Measurements from ENCODE around the gene AIFM1.

Gene AIFM1

DNA sequence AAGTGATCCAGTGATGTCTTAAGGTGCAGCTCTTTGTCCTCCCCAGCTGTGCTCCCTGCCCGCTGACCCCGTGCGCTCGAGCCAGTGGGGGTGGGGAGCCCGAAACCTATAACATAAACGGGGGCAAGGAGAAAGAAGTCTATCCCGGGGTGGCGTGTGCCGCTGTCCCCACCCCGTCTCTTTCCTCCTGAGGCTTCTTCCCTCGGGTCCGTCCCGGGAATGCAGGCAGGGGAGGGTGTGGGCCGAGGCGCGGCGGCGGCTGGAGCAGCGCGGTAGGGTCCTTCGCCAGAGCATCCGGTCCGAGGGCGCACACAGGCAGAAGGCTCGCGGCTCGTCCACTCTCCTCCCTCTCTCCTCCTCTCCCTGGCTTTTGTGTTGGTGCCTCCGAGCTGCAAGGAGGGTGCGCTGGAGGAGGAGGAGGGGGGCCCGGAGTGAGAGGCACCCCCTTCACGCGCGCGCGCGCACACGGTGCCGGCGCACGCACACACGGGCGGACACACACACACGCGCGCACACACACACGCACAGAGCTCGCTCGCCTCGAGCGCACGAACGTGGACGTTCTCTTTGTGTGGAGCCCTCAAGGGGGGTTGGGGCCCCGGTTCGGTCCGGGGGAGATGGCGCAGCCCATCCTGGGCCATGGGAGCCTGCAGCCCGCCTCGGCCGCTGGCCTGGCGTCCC lies 5.9 kb upstream of the AIFM1 start, which contains the start of gene RAB33A:
TSS of gene RAB33A (plus strand) at position 517 of the 681 bp plus-strand sequence. CDS start at position 618, 101 bp downstream.
- DNase-seq (ENCODE audit: low read depth, low spot score): no peak
- H3K27ac ChIP-seq: no peak within 1 kb of the TSS

DNA sequence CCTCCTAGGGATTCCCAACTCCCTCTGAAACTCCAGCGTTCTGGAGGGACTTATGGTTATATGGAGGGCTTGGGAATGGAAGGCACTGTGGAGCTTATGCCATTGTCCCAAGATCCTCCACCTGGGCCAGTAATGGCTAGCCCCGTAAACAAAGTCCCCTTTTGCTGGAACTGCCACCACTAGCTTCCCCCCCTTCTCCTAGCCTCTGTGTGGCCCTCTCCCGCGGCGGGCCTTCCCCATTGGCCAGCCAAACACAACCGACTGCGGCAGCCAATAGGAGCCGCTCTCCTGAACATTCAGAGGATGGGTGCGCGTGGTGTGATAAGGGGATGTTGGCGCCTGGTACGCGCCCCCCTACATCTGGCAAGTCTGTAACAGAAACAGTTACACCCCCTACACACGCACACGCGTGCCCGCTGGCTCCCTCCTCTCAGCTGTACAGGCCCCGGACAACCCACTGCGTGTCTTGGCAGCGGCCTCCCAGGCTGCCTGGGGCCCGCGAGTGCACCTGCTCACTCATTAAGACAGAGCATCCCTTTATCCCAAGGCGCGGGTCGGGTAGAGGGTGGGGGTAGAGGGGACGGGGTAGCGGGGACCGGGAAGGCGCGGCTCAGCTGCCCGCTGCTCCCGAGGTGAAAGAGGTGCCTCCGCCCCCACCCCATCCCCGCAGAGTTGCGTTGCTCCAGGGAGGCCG lies 5.3 kb upstream of the AIFM1 start:
- no peak overlapping the region for H3K27ac ChIP-seq
- DNase-seq (ENCODE audit: low read depth, low spot score): no peak

DNA sequence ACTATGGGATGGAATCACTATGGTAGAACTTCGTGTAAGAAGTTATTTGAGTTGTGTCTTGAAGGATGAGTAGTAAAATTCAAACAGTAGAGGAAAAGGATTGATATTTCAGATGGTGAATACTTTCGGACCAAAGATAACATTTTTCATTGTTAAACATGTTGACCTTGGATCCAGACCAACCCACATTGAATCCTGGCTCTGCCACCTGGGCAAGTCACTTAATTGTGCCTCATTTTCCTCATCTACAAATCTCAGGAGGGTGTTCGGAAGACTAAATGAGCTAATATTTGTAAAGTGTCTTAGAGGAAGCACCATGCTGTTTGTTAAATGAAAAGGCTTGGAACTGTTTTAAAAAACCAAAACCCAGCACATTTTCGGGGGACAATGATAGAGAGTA lies 1.4 kb upstream of the AIFM1 start:
- no peak overlapping the region for H3K27ac ChIP-seq
- DNase-seq (ENCODE audit: low read depth, low spot score): no peak

DNA sequence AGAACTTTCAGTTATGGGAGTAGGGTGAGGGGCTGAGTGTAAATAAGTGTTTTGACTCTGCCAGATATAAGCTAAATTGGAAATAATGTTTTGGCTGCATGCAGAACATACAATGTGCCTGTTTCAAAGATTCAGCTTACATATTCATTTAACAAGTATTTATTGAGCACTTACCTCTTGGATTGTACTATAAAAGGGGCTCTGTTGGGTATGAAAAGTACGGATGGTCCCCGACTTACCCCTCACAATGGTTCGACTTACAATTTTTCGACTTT lies 799 bp upstream of the AIFM1 start:
- no peak for DNase-seq (ENCODE audit: low read depth, low spot score)
- H3K27ac ChIP-seq: peak overlapping the region; percentile 71

DNA sequence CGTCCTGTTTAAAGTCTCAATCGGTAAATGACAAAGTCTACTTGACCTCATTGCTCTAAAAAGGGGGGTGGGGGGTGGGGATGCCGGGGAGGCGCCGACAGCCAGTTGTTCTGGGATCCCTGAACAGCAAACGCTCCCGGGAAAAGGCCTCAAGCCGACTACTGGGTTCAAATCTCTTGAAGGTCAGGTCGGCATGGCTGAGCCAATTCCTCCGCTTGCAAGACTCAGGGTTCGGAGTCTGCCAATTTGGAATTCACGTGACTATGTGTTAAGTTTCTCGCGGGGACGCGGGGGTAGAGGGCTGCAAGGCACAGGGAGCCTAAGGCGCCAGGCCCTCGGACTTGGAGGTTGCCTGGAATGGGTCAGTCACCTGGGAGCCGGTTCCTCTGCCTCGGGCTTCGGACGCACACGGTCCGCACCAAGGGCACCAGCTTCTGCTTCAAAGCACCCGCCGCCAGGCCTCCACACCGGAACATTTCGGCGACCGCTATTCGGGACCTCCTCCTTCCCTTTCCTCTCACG lies 399 bp downstream of the AIFM1 start:
- peak overlapping the region; percentile 71 for H3K27ac ChIP-seq
- DNase-seq (ENCODE audit: low read depth, low spot score): no peak

DNA sequence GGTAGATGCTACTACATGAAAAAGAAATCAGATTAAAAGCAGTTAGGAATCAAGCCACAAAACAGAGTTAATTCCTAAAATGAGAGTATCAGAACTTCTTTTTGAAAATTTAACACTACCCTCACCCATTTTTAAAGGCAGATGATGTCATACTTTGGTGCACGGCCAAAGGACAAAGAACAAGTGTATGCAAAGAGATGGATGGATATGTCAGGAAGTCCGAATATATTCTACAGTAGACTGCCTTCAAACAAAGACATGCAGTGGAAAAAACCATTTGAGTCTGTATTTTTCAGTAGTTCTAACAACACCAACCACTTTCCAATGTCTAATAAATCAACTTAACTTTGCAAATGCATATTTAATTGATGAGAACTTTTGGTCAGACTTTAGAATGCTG lies 2.2 kb downstream of the AIFM1 start:
- no peak overlapping the region for H3K27ac ChIP-seq
- DNase-seq (ENCODE audit: low read depth, low spot score): no peak

DNA sequence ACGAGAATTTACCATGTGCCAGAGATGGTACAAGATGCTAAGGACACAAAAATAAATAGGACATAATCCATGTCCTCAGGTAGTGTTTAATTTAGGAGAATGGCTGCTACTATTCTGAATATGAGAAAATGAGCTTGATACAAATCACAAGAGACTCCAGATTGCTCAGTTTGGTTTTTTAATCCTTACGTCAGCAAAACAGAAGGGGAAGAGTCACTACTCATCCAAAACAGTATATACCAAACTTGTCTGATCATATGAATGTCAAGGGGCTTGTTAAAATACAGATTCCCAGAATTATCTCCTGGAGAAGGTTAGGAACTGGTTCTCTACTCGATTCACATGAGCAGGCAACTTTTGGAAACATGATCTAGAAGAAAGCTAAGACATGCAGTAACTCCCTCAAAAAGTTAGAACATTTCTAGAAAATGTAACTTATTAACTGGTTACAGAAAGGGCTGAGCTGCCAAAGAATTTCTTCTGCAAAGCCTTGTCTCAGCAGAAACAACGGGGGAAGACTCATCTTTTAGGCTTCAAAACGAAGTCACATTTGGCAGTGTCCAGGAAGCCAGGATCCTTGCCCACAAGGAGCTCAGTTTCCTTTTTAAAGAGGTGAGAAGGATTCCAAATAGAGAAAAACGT lies 3.4 kb downstream of the AIFM1 start:
- DNase-seq (ENCODE audit: low read depth, low spot score): no peak
- H3K27ac ChIP-seq: no peak overlapping the region

DNA sequence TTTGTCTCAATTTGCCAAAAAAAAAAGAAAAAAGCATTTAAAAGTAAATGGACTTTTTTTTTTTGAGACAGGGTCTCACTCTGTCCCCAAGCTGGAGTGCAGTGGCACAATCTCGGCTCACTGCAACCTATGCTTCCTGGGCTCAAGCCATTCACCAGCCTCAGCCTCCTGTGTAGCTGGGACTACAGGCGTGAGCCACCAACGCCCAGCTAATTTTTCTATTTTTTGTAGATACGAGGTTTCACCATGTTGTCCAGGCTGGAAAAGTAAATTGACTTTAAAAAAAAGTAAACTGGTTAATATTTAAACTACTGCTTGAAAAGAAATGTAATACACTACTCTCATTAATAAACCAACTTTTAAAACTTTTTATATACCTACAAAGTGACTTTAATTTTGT lies 5.9 kb downstream of the AIFM1 start:
- no peak for DNase-seq (ENCODE audit: low read depth, low spot score)
- no peak overlapping the region for H3K27ac ChIP-seq

DNA sequence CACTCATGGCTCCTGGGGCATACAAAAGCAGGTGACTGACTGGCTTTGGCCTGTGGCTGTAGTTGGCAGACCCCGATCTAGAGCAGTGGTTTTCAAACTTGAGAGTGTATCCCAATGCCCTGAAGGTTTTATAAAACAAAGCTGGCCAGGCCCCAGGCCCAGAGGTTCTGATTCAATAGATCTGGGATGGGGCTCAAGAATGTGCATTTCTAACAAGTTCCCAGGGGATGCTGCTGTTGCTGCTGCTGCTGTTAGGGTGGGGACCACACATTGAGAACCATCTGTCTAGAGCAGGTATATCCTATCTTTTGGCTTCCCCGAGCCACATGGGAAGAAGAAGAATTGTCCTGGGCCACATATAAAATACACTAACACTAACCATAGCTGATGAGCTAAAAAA lies 7.3 kb downstream of the AIFM1 start:
- no peak overlapping the region for H3K27ac ChIP-seq
- no peak for DNase-seq (ENCODE audit: low read depth, low spot score)

DNA sequence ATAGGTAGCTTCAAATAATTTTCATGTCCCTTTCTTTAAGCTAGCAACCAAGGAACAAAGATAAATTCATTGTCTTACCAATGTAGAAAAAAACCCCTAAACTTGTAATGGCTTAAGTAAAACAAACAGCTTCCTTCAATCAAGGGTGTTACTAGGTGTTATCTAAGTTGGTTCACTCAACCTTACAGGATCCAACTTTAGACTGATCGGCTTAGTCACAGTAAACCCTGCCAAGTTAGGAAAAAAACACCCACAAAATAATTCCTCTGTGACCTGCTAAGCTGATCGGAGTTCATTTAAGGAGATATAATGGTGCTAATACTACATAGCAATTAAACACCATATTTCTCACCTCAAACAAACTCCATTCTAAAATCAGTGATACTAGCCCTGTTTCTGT lies 10.1 kb downstream of the AIFM1 start:
- DNase-seq (ENCODE audit: low read depth, low spot score): no peak
- no peak overlapping the region for H3K27ac ChIP-seq

DNA sequence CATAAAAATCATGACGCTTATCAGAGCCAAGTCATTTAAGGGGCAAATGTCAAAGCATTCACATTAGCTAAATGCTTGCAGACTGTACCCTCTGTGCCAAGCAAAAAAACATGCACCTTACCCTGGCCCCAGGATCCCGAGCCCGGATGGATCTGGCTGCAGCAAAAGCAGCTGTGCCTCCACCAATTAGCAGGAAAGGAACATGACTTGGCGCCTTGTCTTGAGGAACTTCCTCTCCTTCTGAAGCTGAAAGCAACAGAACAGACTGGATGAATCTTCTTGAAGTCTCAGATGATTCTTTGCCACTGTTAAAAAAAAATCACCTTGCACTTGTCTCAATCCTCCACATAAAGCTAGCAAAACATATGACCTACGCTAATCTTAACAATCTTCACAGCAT lies 18.0 kb downstream of the AIFM1 start:
- no peak for DNase-seq (ENCODE audit: low read depth, low spot score)
- H3K27ac ChIP-seq: no peak overlapping the region

DNA sequence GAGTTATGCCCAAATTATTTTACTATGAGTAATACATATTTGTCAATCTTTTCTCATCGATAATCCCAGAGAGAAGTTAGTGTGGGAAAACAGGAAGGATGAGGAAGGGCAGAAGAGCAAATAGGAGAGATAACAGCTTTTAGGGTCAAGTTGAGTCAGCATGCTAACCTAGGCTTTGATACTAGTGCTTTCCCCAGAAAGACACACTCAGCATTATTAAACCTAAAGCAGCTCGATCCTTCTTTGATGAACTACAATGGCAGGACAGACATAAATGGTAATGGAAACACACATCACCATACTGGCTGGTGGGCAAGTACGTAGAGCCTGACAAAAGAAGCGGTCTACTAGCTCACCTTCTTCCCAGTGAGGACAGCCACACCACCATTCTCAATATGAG lies 20.5 kb downstream of the AIFM1 start:
- no peak overlapping the region for H3K27ac ChIP-seq
- no peak for DNase-seq (ENCODE audit: low read depth, low spot score)

DNA sequence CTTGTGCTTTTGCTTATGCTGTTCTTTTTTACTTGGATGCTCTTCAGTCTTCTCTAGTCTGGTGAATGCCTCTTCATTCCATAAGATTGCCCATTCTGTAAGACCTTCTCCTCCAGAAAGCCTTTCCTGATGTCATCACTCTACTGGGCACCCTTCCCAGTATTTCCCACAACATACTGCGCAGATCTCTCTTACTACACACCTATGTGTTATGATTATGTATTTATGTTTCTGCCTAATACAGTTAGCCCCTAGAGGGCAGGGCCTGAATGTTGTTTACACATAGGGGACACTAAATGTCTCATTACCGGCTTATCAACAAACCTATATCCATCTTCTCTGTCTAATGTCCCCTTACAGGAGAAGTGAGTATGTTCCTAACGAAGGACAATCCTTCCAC lies 21.1 kb downstream of the AIFM1 start:
- H3K27ac ChIP-seq: no peak overlapping the region
- DNase-seq (ENCODE audit: low read depth, low spot score): no peak

DNA sequence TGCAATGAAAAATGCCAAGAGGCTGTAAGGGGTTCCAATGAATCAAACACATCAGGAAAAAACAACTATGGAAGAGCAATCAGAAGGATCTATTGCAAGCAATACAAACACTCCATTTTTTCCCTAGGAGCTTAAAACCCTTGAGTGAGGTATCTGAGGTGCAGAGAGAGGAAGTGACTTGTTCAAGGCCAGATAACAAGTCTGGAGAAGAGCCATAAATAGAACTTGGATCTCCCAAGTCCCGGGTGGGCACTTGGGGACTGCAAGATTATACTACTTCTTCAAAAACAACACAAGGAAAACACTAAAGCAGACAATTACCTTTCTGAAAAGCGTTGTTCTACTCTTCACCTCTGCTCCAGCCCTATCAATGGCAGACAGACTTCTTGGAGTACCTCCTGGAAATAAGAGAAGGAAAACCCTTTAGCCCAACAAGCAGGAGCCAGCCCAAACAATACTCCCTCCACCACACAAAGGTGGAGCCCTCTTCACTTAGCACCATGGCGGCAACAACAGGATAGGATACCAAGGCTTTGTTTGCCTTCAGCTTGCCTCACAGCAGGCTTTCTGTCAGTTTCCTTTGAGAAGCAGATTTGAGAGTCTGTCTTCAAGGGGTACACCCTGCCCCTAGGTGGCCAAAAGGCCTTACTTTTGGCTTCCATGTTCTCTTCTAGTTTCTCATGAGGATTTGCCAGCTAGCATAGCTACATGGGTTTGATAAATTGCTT lies 26.0 kb downstream of the AIFM1 start:
- DNase-seq (ENCODE audit: low read depth, low spot score): no peak
- H3K27ac ChIP-seq: no peak overlapping the region

DNA sequence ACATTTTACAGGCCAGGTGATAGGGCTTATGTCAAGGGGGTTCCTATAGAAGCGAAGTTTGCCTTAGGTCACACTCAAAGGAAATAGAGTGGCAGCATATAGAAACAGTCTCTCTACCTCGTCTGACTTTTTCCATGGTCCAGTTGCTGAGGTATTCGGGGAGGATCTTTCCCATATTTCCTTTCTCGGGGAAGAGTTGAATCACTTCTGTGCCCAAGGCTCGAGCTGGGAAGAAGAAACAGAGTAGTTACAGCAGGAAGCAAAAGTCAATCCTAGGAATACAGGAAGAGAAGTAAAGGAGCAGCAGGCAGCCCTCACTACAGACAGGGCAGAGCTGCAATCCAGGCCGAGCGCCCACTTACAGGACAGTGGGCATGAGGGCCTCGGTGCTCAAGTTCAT lies 28.7 kb downstream of the AIFM1 start:
- no peak for DNase-seq (ENCODE audit: low read depth, low spot score)
- no peak overlapping the region for H3K27ac ChIP-seq

DNA sequence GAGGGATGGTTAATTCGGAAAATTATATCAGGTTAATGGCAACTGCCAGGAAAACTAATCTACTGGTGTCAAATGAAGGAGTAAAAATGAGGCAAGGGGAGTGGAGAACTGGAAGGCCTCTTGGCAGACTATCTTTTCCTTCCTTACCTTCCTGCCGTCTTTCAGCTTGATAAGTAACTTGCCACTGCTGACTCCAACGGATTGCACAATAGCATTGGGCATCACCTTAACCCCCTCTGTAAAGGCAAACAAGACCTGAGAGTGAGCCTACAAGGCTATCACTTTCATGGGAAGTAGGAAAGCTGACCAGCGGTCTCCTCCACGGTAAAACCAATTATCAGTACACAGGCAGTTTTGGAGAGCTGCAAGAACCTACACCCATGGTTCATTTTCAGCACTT lies 29.1 kb downstream of the AIFM1 start:
- H3K27ac ChIP-seq: no peak overlapping the region
- DNase-seq (ENCODE audit: low read depth, low spot score): no peak

DNA sequence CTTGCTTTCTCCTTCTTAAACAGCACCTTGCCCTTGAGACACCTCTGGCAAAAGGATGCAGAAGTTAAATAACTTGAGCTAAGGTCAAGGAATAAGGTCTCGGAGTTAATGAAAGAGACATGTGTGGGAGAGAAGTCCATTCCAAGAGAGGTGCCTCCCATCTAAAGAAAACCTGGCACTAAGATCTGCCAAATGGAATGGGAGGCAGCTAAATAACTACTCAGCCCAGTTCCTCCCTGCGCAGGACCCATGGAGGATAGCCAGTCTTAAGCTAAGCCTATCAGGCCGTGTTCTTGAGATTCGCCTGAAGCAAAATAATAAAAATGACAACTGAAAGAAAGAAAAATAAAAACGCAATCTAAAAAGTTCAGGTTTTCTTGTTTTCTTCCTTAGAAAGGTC lies 34.7 kb downstream of the AIFM1 start:
- no peak overlapping the region for H3K27ac ChIP-seq
- DNase-seq (ENCODE audit: low read depth, low spot score): no peak

DNA sequence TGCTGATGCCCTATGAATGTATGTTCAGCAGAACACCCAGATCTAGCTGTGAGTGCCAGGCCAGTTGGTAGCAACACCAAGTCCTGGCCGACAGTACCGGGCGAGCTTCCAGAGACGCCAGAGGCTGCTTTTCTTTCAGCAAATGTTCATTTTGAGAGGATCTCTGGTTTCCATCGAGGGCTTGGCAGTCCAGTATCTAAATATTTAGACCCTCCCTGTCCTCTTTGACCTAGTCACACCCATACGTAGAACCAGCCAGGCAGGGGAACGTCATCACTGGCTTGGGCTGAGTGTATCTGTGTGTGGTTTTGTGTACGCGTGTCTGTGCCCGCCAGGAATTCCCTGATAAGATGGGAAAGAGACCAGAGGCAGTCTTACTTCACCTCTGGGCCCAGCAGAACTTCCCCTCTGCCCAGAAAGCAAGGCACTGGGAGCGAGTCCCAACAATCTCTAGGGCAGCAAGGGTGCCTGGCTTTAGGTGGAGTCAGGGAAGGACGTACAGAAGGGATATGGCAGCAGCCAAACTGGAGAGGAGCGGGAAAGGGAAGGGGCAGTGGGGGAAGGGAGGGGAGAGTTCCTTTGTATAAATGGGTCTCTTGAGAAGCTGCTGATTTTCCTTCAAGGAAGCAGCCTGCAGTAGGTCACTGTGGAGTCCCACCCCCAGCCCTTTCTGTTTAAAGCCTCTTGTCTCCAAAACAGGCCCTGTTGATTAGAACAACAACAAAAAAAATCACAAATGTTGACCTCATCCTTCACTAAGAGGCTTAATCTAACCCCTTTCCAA lies 40.4 kb downstream of the AIFM1 start:
- H3K27ac ChIP-seq: peak overlapping the region; percentile 72
- DNase-seq (ENCODE audit: low read depth, low spot score): peak; percentile 78

DNA sequence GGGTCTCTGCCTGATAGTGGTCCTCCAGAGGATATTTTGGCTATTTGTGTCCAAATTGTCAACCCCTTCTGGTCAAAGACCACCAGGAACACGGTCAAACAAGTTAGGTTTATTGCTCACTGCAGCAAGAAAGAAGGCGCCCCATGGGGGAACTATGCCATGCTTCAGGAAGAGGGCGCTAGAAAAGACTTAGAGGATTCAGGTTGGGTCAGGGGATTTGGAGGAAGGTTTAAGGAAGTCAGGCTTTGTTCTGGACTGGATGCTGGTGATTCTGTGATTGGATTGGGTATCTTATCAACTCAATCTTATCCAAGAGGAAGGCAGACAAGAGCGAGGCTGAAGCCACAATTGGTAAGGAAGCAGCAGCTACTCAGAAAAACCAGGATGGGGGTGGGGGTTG lies 41.1 kb downstream of the AIFM1 start:
- H3K27ac ChIP-seq: peak overlapping the region; percentile 72
- no peak for DNase-seq (ENCODE audit: low read depth, low spot score)

DNA sequence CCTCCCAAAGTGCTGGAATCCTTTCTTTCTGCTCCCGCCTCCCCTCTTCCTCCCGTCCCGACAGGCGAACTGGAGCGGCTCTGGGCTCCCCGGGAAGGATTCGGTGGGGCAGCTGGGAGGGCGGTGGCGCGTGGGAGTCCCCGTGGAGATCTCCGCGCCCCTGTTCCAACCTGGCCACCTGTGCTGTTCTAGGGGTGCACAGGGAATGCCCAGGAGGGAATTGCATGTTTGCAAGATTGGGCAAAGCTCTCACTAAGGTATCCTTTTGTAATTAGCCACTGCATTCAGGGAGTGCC lies 44.2 kb downstream of the AIFM1 start:
- H3K27ac ChIP-seq: peak overlapping the region; percentile 63
- DNase-seq (ENCODE audit: low read depth, low spot score): no peak
